Trophoblast cell (in vitro differentiated cells and primary cell): Measurements from ENCODE around the gene UXT.

Experiments
- DNase-seq, 2 donors: peaks; one replicate each; pipeline ENCODE4 v3.0.0-alpha.2; 2016
- H2AFZ ChIP-seq: 2 replicates; pipeline ENCODE4 v1.6.1; 2013; ENCODE audit warnings: low read length, moderate library complexity, mild to moderate bottlenecking; ENCODE audit not compliant: insufficient read depth, poor library complexity
- H2AK5ac ChIP-seq: 2 replicates; pipeline ENCODE4 v1.6.1; 2013; ENCODE audit warnings: mild to moderate bottlenecking, low read length
- H2BK120ac ChIP-seq: 2 replicates; pipeline ENCODE4 v1.6.1; 2013; ENCODE audit warnings: low read length, mild to moderate bottlenecking, moderate library complexity; ENCODE audit not compliant: insufficient read depth, poor library complexity
- H2BK12ac ChIP-seq: 2 replicates; pipeline ENCODE4 v1.6.1; 2013; ENCODE audit warnings: mild to moderate bottlenecking, low read length, moderate library complexity
- H2BK5ac ChIP-seq: 2 replicates; pipeline ENCODE4 v1.6.1; 2013; ENCODE audit warnings: low read length, low read depth, moderate library complexity, mild to moderate bottlenecking; ENCODE audit not compliant: poor library complexity
- H3K14ac ChIP-seq: 2 replicates; pipeline ENCODE4 v1.6.1; 2013; ENCODE audit warnings: mild to moderate bottlenecking, low read length
- H3K18ac ChIP-seq: 2 replicates; pipeline ENCODE4 v1.6.1; 2013; ENCODE audit warnings: mild to moderate bottlenecking, low read length
- H3K23ac ChIP-seq: 2 replicates; pipeline ENCODE4 v1.6.1; 2013; ENCODE audit warnings: low read length
- H3K27ac ChIP-seq: 2 replicates; pipeline ENCODE4 v1.5.1; 2013; ENCODE audit warnings: low read depth, mild to moderate bottlenecking, inconsistent platforms, low read length, moderate library complexity
- H3K27me3 ChIP-seq: 2 replicates; pipeline ENCODE4 v1.6.1; 2013; ENCODE audit warnings: inconsistent platforms, mild to moderate bottlenecking, low read length, moderate library complexity; ENCODE audit not compliant: insufficient read depth
- H3K36me3 ChIP-seq, 2 experiments: 1 replicate in 1 of 2; 2 replicates in 1 of 2; pipeline ENCODE4 v1.6.1; 2013; ENCODE audit warnings: low read length in 2 of 2, mild to moderate bottlenecking in 2 of 2, moderate library complexity in 1 of 2; ENCODE audit not compliant: insufficient read depth in 2 of 2, control insufficient read depth in 1 of 2
- H3K4ac ChIP-seq: 2 replicates; pipeline ENCODE4 v1.6.1; 2013; ENCODE audit warnings: low read depth, mild to moderate bottlenecking, low read length, moderate library complexity
- H3K4me1 ChIP-seq, 2 experiments: 1 replicate in 1 of 2; 2 replicates in 1 of 2; pipeline ENCODE4 v1.6.1; 2013; ENCODE audit warnings: low read length in 2 of 2, mild to moderate bottlenecking in 2 of 2, moderate library complexity in 1 of 2; ENCODE audit not compliant: insufficient read depth in 2 of 2, control insufficient read depth in 1 of 2
- H3K4me2 ChIP-seq: 2 replicates; pipeline ENCODE4 v1.6.1; 2013; ENCODE audit warnings: inconsistent platforms, mild to moderate bottlenecking, low read length, moderate library complexity
- H3K4me3 ChIP-seq: 2 replicates; pipeline ENCODE4 v1.5.1; 2013; ENCODE audit warnings: mild to moderate bottlenecking, low read depth, low read length, inconsistent platforms
- H3K79me1 ChIP-seq: one replicate; pipeline ENCODE4 v1.6.1; 2013; ENCODE audit warnings: low read length
- H3K79me2 ChIP-seq: 2 replicates; pipeline ENCODE4 v1.6.1; 2013; ENCODE audit warnings: low read length, mild to moderate bottlenecking; ENCODE audit not compliant: control insufficient read depth, insufficient read depth, poor library complexity
- H3K9ac ChIP-seq: 2 replicates; pipeline ENCODE4 v1.6.1; 2013; ENCODE audit warnings: mild to moderate bottlenecking, low read length
- H3K9me3 ChIP-seq: 2 replicates; pipeline ENCODE4 v1.6.1; 2013; ENCODE audit warnings: low read depth, mild to moderate bottlenecking, control low read depth, inconsistent platforms, low read length; ENCODE audit not compliant: insufficient read depth
- H4K12ac ChIP-seq: 2 replicates; pipeline ENCODE4 v1.6.1; 2013; ENCODE audit warnings: low read depth, mild to moderate bottlenecking, low read length, moderate library complexity
- H4K8ac ChIP-seq: 2 replicates; pipeline ENCODE4 v1.6.1; 2013; ENCODE audit warnings: low read depth, mild to moderate bottlenecking, low read length, moderate library complexity
- H4K91ac ChIP-seq: one replicate; pipeline ENCODE4 v1.6.1; 2013; ENCODE audit warnings: low read depth, mild to moderate bottlenecking, low read length, moderate library complexity
- WGBS: extraction: QIAGEN DNeasy Blood & Tissue Kit; methylation state at CpG from one replicate; pipeline ENCODE4 v1.1.7; 2013; ENCODE audit warnings: missing lambda C conversion rate; ENCODE audit not compliant: insufficient read length, insufficient coverage; ENCODE audit errors: extremely low coverage; 5-methylcytosine and 5-hydroxymethylcytosine counted together

The UXT gene

GRCh38 chrX:47629419-47630200 lies 29.4 kb downstream of the UXT start, which contains the start of gene CFP:
CFP (minus strand) TSS chrX:47629930; CDS start chrX:47629844, 86 bp downstream.
- Histone ChIP-seq H3K79me1 (no peaks in the 10 kb centered on the region), H2BK12ac (no peak within 1 kb of the TSS), H3K9ac (no peak within 1 kb of the TSS), H2BK120ac (no peak within 1 kb of the TSS), H3K4me3 (no peak within 1 kb of the TSS), H3K79me2 (no peaks in the 10 kb centered on the region), H2BK5ac (no peak within 1 kb of the TSS), H3K27ac (no peak within 1 kb of the TSS), H3K14ac (no peak within 1 kb of the TSS), H3K27me3 (no peaks in the 10 kb centered on the region), H3K4me2 (no peak within 1 kb of the TSS), H3K4me1 (peaks cover 0 to 2% of the 10 kb centered on the region in 2 experiments), H3K18ac (no peak within 1 kb of the TSS), H3K36me3 (peaks cover 2 to 5% of the 10 kb centered on the region in 2 experiments), H2AFZ (no peak within 1 kb of the TSS), H2AK5ac (no peak within 1 kb of the TSS), H3K23ac (no peak within 1 kb of the TSS), H4K12ac (no peak within 1 kb of the TSS), H4K91ac (no peak within 1 kb of the TSS), H3K4ac (no peak within 1 kb of the TSS), H3K9me3 (no peaks in the 10 kb centered on the region), H4K8ac (no peak within 1 kb of the TSS)
- no CpG with 5 or more reads among the region's 14 CpGs for WGBS
- DNase-seq, result no peak

DNA sequence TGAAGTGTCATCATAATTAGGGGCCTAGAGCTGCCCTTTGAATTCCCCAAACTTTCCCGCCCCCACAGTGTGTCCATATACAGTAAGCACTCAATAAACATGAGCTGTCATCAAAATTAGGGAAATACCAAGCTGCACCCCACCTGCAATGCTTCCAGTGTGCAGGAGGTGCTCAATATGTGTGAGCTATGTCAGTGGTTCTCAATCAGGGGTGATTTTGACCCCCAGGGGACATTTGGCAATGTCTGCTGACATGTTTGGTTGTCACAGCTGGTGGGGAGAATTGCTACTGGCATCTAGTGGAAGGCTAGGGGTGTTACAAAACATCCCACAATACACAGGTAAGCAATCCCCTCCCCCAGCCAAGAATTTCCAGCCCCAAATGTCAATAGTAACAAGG lies 30.0 kb downstream of the UXT start:
- Histone ChIP-seq H3K79me1 (no peaks in the 10 kb centered on the region), H3K23ac (no peak overlapping the region), H3K14ac (no peak overlapping the region), H3K9me3 (peaks cover 1% of the 10 kb centered on the region), H2AK5ac (no peak overlapping the region), H2BK5ac (no peak overlapping the region), H2BK120ac (no peak overlapping the region), H3K4me2 (no peak overlapping the region), H3K18ac (no peak overlapping the region), H3K27me3 (no peaks in the 10 kb centered on the region), H2BK12ac (no peak overlapping the region), H4K8ac (no peak overlapping the region), H3K4me1 (peaks cover 0 to 2% of the 10 kb centered on the region in 2 experiments), H3K79me2 (no peaks in the 10 kb centered on the region), H3K4me3 (no peak overlapping the region), H3K4ac (no peak overlapping the region), H4K12ac (no peak overlapping the region), H2AFZ (no peak overlapping the region), H3K9ac (no peak overlapping the region), H3K36me3 (no peaks in the 10 kb centered on the region), H4K91ac (no peak overlapping the region), H3K27ac (no peak overlapping the region)
- DNase-seq, result no peak
- no CpG with 5 or more reads among the region's 1 CpG for WGBS

GRCh38 chrX:47625365-47625764 lies 33.6 kb downstream of the UXT start:
- Histone ChIP-seq H2BK120ac (no peak overlapping the region), H3K9me3 (peaks cover 1% of the 10 kb centered on the region), H4K91ac (no peak overlapping the region), H2BK5ac (no peak overlapping the region), H3K36me3 (no peaks in the 10 kb centered on the region), H3K4me2 (no peak overlapping the region), H4K12ac (no peak overlapping the region), H3K23ac (no peak overlapping the region), H3K79me1 (no peaks in the 10 kb centered on the region), H2AK5ac (no peak overlapping the region), H2AFZ (no peak overlapping the region), H3K27ac (no peak overlapping the region), H3K4me1 (peaks cover 0 to 2% of the 10 kb centered on the region in 2 experiments), H3K4me3 (no peak overlapping the region), H3K27me3 (no peaks in the 10 kb centered on the region), H2BK12ac (no peak overlapping the region), H3K4ac (no peak overlapping the region), H3K79me2 (no peaks in the 10 kb centered on the region), H4K8ac (no peak overlapping the region), H3K9ac (no peak overlapping the region), H3K18ac (no peak overlapping the region), H3K14ac (no peak overlapping the region)
- DNase-seq, result no peak
- WGBS, result no CpG with 5 or more reads among the region's 2 CpGs

GRCh38 chrX:47623540-47624027 lies 35.4 kb downstream of the UXT start:
- Histone ChIP-seq H3K23ac (no peak overlapping the region), H3K27ac (no peak overlapping the region), H4K8ac (no peak overlapping the region), H3K27me3 (no peaks in the 10 kb centered on the region), H2BK5ac (no peak overlapping the region), H2AK5ac (no peak overlapping the region), H3K4ac (no peak overlapping the region), H2BK120ac (no peak overlapping the region), H4K12ac (no peak overlapping the region), H3K79me1 (no peaks in the 10 kb centered on the region), H3K36me3 (no peaks in the 10 kb centered on the region), H3K14ac (no peak overlapping the region), H3K9ac (no peak overlapping the region), H2AFZ (peak overlapping the region; percentile 66), H3K4me2 (peak overlapping the region; percentile 71), H3K9me3 (peaks cover 1% of the 10 kb centered on the region), H2BK12ac (no peak overlapping the region), H3K18ac (no peak overlapping the region), H3K4me1 (peaks cover 3 to 10% of the 10 kb centered on the region in 2 experiments), H3K79me2 (no peaks in the 10 kb centered on the region), H4K91ac (no peak overlapping the region), H3K4me3 (peak overlapping the region; percentile 63)
- DNase-seq, result peak; percentile 9 to 35
- no CpG with 5 or more reads among the region's 35 CpGs for WGBS
